Stimulated activated CD4-positive, alpha-beta T cell treated with anti-CD3 and anti-CD28 coated beads, Interleukin-12 subunit alpha, Interleukin-12 subunit beta, amount 100 ng/mL, for 48 hours (primary cell): ENCODE measurements around the gene AHR.
"Not testable (repeated sequence)": the region's sequence is repeated elsewhere in the genome, so short reads cannot be mapped to it uniquely, and the experiment has no call there.

Source experiments
- DNase-seq, 3 donors: peaks; one replicate each; pipeline ENCODE4 v3.0.0-alpha.2; 2020; ENCODE audit warnings: low read depth in 2 of 3, low spot score in 1 of 3

The AHR gene

GRCh38 chr7:17371671-17372524 lies 73.4 kb downstream of the AHR start:
- DNase-seq = no peak

GRCh38 chr7:17374157-17374556 lies 75.7 kb downstream of the AHR start:
- no peak for DNase-seq

GRCh38 chr7:17374654-17375053 lies 76.2 kb downstream of the AHR start:
- no peak for DNase-seq

GRCh38 chr7:17376595-17376994 lies 78.1 kb downstream of the AHR start:
- DNase-seq = no peak

GRCh38 chr7:17380736-17381662 lies 82.5 kb downstream of the AHR start:
- no peak for DNase-seq

- DNase-seq = not testable (repeated sequence)
Observed at GRCh38 chr7:17382408-17383354, 84.2 kb downstream of the AHR start.

GRCh38 chr7:17384400-17384799 lies 85.9 kb downstream of the AHR start:
- DNase-seq = no peak

- DNase-seq = no peak
Observed at GRCh38 chr7:17385612-17386011, 87.2 kb downstream of the AHR start.

- DNase-seq = no peak
Observed at GRCh38 chr7:17390392-17390791, 91.9 kb downstream of the AHR start.

GRCh38 chr7:17391366-17391765 lies 92.9 kb downstream of the AHR start:
- DNase-seq = no peak

- no peak for DNase-seq
Observed at GRCh38 chr7:17392846-17393245, 94.4 kb downstream of the AHR start.

- not testable (repeated sequence) for DNase-seq
Observed at GRCh38 chr7:17394563-17394962, 96.1 kb downstream of the AHR start.
